Activated naive CD8-positive, alpha-beta T cell treated with anti-CD3 and anti-CD28 coated beads for 36 hours (primary cell): Measurements from ENCODE around the gene ITM2B. TPM values are rescaled to one million over a fixed set of nuclear protein-coding genes. Genes with fewer than 3 reads are reported as not detected.

ENCODE experiments used
- DNase-seq: peaks from one replicate; pipeline ENCODE4 v3.0.0; 2021
- H3K27ac Mint-ChIP-seq: one replicate; pipeline ENCODE4 v1.8.0; 2022; ENCODE audit warnings: mild to moderate bottlenecking, moderate library complexity, mixed read lengths
- H3K27me3 Mint-ChIP-seq: one replicate; pipeline ENCODE4 v1.8.0; 2022; ENCODE audit warnings: mild to moderate bottlenecking, mixed read lengths
- H3K36me3 Mint-ChIP-seq: one replicate; pipeline ENCODE4 v1.8.0; 2021; ENCODE audit warnings: mild to moderate bottlenecking, mixed read lengths
- H3K4me1 Mint-ChIP-seq: one replicate; pipeline ENCODE4 v1.8.0; 2021; ENCODE audit warnings: mixed read lengths
- H3K4me3 Mint-ChIP-seq: one replicate; pipeline ENCODE4 v1.8.0; 2022; ENCODE audit warnings: mild to moderate bottlenecking, moderate library complexity, mixed read lengths
- H3K9me3 Mint-ChIP-seq: one replicate; pipeline ENCODE4 v1.8.0; 2022; ENCODE audit warnings: mixed read lengths
- total RNA-seq, 2 experiments: library from RNA; stranded (reverse); gene quantifications; one replicate each; pipeline ENCODE4 v1.2.3, GENCODE V29; 2021

Gene ITM2B
- total RNA-seq, 2 experiments from 2014 or later = 90.7 to 95.9 TPM

GRCh38 chr13:48216204-48216711 lies 16.7 kb upstream of the ITM2B start:
- Mint-ChIP-seq H3K4me3 (no peak overlapping the region), H3K27ac (no peak overlapping the region), H3K4me1 (peaks cover 29% of the 10 kb centered on the region), H3K36me3 (peaks cover 9% of the 10 kb centered on the region), H3K9me3 (peaks cover 6% of the 10 kb centered on the region), H3K27me3 (no peaks in the 10 kb centered on the region)
- DNase-seq = no peak

GRCh38 chr13:48220592-48220980 lies 12.4 kb upstream of the ITM2B start:
- DNase-seq = no peak
- Mint-ChIP-seq H3K36me3 (peaks cover 11% of the 10 kb centered on the region), H3K27me3 (no peaks in the 10 kb centered on the region), H3K27ac (peak overlapping the region; percentile 82), H3K4me1 (peaks cover 51% of the 10 kb centered on the region), H3K4me3 (peak overlapping the region; percentile 80), H3K9me3 (peaks cover 6% of the 10 kb centered on the region)

- Mint-ChIP-seq H3K27ac (peak overlapping the region; percentile 82), H3K27me3 (no peaks in the 10 kb centered on the region), H3K9me3 (peaks cover 6% of the 10 kb centered on the region), H3K36me3 (peaks cover 9% of the 10 kb centered on the region), H3K4me1 (peaks cover 56% of the 10 kb centered on the region), H3K4me3 (peak overlapping the region; percentile 80)
- no peak for DNase-seq
These were observed 11.9 kb upstream of the ITM2B start for GRCh38 chr13:48220981-48221685.

- Mint-ChIP-seq H3K4me3 (peak overlapping the region; percentile 80), H3K27ac (peak overlapping the region; percentile 82), H3K9me3 (peaks cover 6% of the 10 kb centered on the region), H3K27me3 (no peaks in the 10 kb centered on the region), H3K4me1 (peaks cover 59% of the 10 kb centered on the region), H3K36me3 (peaks cover 7% of the 10 kb centered on the region)
- no peak for DNase-seq
These were observed 11.3 kb upstream of the ITM2B start for GRCh38 chr13:48221686-48222187.

GRCh38 chr13:48222358-48223301 lies 10.4 kb upstream of the ITM2B start:
- Mint-ChIP-seq H3K36me3 (peaks cover 5% of the 10 kb centered on the region), H3K27me3 (no peaks in the 10 kb centered on the region), H3K4me3 (peak overlapping the region; percentile 80), H3K9me3 (peaks cover 2% of the 10 kb centered on the region), H3K27ac (peak overlapping the region; percentile 82), H3K4me1 (peaks cover 56% of the 10 kb centered on the region)
- DNase-seq = no peak

GRCh38 chr13:48224701-48225100 lies 8.3 kb upstream of the ITM2B start:
- no peak overlapping the region for H3K27ac Mint-ChIP-seq
- no peak overlapping the region for H3K4me3 Mint-ChIP-seq
- no peaks in the 10 kb centered on the region for H3K27me3 Mint-ChIP-seq
- DNase-seq = no peak
- no peaks in the 10 kb centered on the region for H3K9me3 Mint-ChIP-seq
- peaks cover 54% of the 10 kb centered on the region for H3K4me1 Mint-ChIP-seq
- H3K36me3 Mint-ChIP-seq = peaks cover 2% of the 10 kb centered on the region

GRCh38 chr13:48230541-48230940 lies 2.5 kb upstream of the ITM2B start:
- no peak overlapping the region for H3K27ac Mint-ChIP-seq
- H3K27me3 Mint-ChIP-seq = no peaks in the 10 kb centered on the region
- H3K9me3 Mint-ChIP-seq = no peaks in the 10 kb centered on the region
- no peak for DNase-seq
- no peaks in the 10 kb centered on the region for H3K36me3 Mint-ChIP-seq
- H3K4me1 Mint-ChIP-seq = peaks cover 37% of the 10 kb centered on the region
- H3K4me3 Mint-ChIP-seq = no peak overlapping the region

GRCh38 chr13:48231080-48231479 lies 1.9 kb upstream of the ITM2B start:
- Mint-ChIP-seq H3K27ac (no peak overlapping the region), H3K4me1 (peaks cover 39% of the 10 kb centered on the region), H3K36me3 (no peaks in the 10 kb centered on the region), H3K4me3 (peak overlapping the region; percentile 16), H3K27me3 (no peaks in the 10 kb centered on the region), H3K9me3 (no peaks in the 10 kb centered on the region)
- DNase-seq = no peak

GRCh38 chr13:48231933-48232332 lies 1.1 kb upstream of the ITM2B start:
- Mint-ChIP-seq H3K4me3 (peak overlapping the region; percentile 89), H3K9me3 (no peaks in the 10 kb centered on the region), H3K27ac (peak overlapping the region; percentile 93), H3K4me1 (peaks cover 43% of the 10 kb centered on the region), H3K36me3 (no peaks in the 10 kb centered on the region), H3K27me3 (no peaks in the 10 kb centered on the region)
- DNase-seq = no peak

- Mint-ChIP-seq H3K9me3 (no peaks in the 10 kb centered on the region), H3K27me3 (no peaks in the 10 kb centered on the region), H3K4me3 (peak overlapping the region; percentile 89), H3K4me1 (peaks cover 49% of the 10 kb centered on the region), H3K27ac (peak overlapping the region; percentile 93), H3K36me3 (no peaks in the 10 kb centered on the region)
- no peak for DNase-seq
These were observed 473 bp upstream of the ITM2B start for GRCh38 chr13:48232420-48233045.

- Mint-ChIP-seq H3K4me1 (peaks cover 59% of the 10 kb centered on the region), H3K27ac (peak overlapping the region; percentile 93), H3K9me3 (no peaks in the 10 kb centered on the region), H3K27me3 (no peaks in the 10 kb centered on the region), H3K36me3 (no peaks in the 10 kb centered on the region), H3K4me3 (peak overlapping the region; percentile 89)
- DNase-seq = no peak
These were observed 983 bp downstream of the ITM2B start for GRCh38 chr13:48233889-48234488.

GRCh38 chr13:48234566-48235340 lies 1.7 kb downstream of the ITM2B start:
- no peak for DNase-seq
- no peaks in the 10 kb centered on the region for H3K27me3 Mint-ChIP-seq
- peak overlapping the region; percentile 89 for H3K4me3 Mint-ChIP-seq
- H3K36me3 Mint-ChIP-seq = no peaks in the 10 kb centered on the region
- peak overlapping the region; percentile 93 for H3K27ac Mint-ChIP-seq
- peaks cover 61% of the 10 kb centered on the region for H3K4me1 Mint-ChIP-seq
- no peaks in the 10 kb centered on the region for H3K9me3 Mint-ChIP-seq

- peaks cover 3% of the 10 kb centered on the region for H3K36me3 Mint-ChIP-seq
- peaks cover 63% of the 10 kb centered on the region for H3K4me1 Mint-ChIP-seq
- H3K4me3 Mint-ChIP-seq = peak overlapping the region; percentile 75
- H3K27me3 Mint-ChIP-seq = no peaks in the 10 kb centered on the region
- peak overlapping the region; percentile 90 for H3K27ac Mint-ChIP-seq
- H3K9me3 Mint-ChIP-seq = no peaks in the 10 kb centered on the region
- no peak for DNase-seq
These were observed 2.5 kb downstream of the ITM2B start for GRCh38 chr13:48235341-48236135.
